K562 (cell line): Measurements from ENCODE around the gene CHSY1. TPM values are rescaled to one million over a fixed set of nuclear protein-coding genes. Genes with fewer than 3 reads are reported as not detected.

Source experiments
- CREBBP ChIP-seq: IDR thresholded peaks from one replicate; pipeline ENCODE4 v1.6.1; 2012; ENCODE audit warnings: low read depth, mild to moderate bottlenecking, control low read depth, inconsistent platforms, low read length
- CTCF ChIP-seq, 3 experiments: IDR thresholded peaks in 2 of 3; conservative IDR thresholded peaks in 1 of 3; 2 replicates each; pipeline ENCODE4 v1.5.1; 2011 to 2012; ENCODE audit warnings: low read length in 3 of 3, mild to moderate bottlenecking in 3 of 3, control low read depth in 2 of 3, improper control_type of control experiment in 1 of 3, inconsistent platforms in 1 of 3, low read depth in 1 of 3, mixed read lengths in 1 of 3, moderate library complexity in 1 of 3; ENCODE audit not compliant: insufficient read depth in 2 of 3
- ETV5 ChIP-seq: sonication (generic); formaldehyde crosslinking; IDR thresholded peaks from 2 replicates; pipeline ENCODE4 v1.4.0; 2020; ENCODE audit warnings: low read depth, mild to moderate bottlenecking, missing genetic modification reagents
- FOS ChIP-seq: IDR thresholded peaks from 3 replicates; pipeline ENCODE4 v1.6.1; 2011; ENCODE audit not compliant: insufficient read length; ENCODE audit errors: extremely low read depth
- FOXA3 ChIP-seq, 2 experiments: fragments of 450-650 bp in 1 of 2; sonication (generic) in 1 of 2; formaldehyde crosslinking; IDR thresholded peaks in 1 of 2; conservative IDR thresholded peaks in 1 of 2; 2 replicates each; pipeline versions ENCODE4 v1.4.0 to v1.8.0; 2020 to 2022; ENCODE audit warnings: mild to moderate bottlenecking in 2 of 2, missing genetic modification reagents in 1 of 2
- NR1H2 ChIP-seq: sonication (generic); formaldehyde crosslinking; IDR thresholded peaks from 2 replicates; pipeline ENCODE4 v1.4.0; 2020; ENCODE audit warnings: mild to moderate bottlenecking, missing genetic modification reagents
- SRSF1 ChIP-seq: fragments of 200-400 bp; formaldehyde crosslinking; IDR thresholded peaks from 2 replicates; pipeline ENCODE4 v1.6.1; 2017; ENCODE audit warnings: mild to moderate bottlenecking, low read depth, low read length, moderate library complexity
- TARDBP ChIP-seq: fragments of 450-650 bp; IDR thresholded peaks from 2 replicates; pipeline ENCODE4 v1.6.1; 2016
- ZEB2 ChIP-seq: fragments of 450-650 bp; IDR thresholded peaks from 2 replicates; pipeline ENCODE4 v1.6.1; 2016
- ZFP30 ChIP-seq: fragments of 250-450 bp; sonication (Bioruptor Pico); IDR thresholded peaks from 2 replicates; pipeline ENCODE4 v1.8.0; 2022; ENCODE audit warnings: moderate library complexity, mild to moderate bottlenecking, inconsistent platforms, borderline replicate concordance
- ZNF395 ChIP-seq: fragments of 200-800 bp; sonication (Bioruptor generic); IDR thresholded peaks from 2 replicates; pipeline ENCODE4 v1.6.1; 2017; ENCODE audit warnings: missing genetic modification characterization, missing compliant biosample characterization
- ZNF512 ChIP-seq: IDR thresholded peaks from 2 replicates; pipeline ENCODE4 v1.6.1; 2016; ENCODE audit warnings: missing genetic modification characterization, missing compliant biosample characterization
- ZNF586 ChIP-seq: fragments of 450-650 bp; formaldehyde crosslinking; conservative IDR thresholded peaks from 2 replicates; pipeline ENCODE4 v1.4.0; 2020; ENCODE audit warnings: mild to moderate bottlenecking, moderate library complexity
- polyA plus RNA-seq, 8 experiments: library from polyadenylated mRNA; depleted of rRNA in 4 of 8; stranded (reverse) in 5 of 8; unstranded in 3 of 8; fragments of >200 nt; fragmentation: Nextera tagmentation in 2 of 8; fragmentation: Illumina TruSeq in 1 of 8; extraction: Ambion mirVana in 2 of 8; extraction: Trizol in 1 of 8; gene quantifications; 2 replicates each; pipeline versions ENCODE4 v1.2.1 to v1.2.3, GENCODE V29; 2011 to 2014; ENCODE audit warnings: inconsistent platforms in 1 of 8, missing spikeins in 1 of 8
- total RNA-seq, 7 experiments: library from RNA; depleted of rRNA in 6 of 7; stranded (reverse); fragments of >200 nt in 6 of 7; fragmentation: Illumina TruSeq in 2 of 7; extraction: Trizol in 2 of 7; gene quantifications; 2 replicates each; pipeline versions ENCODE4 v1.2.1 to v1.2.3, GENCODE V29; 2011 to 2021; ENCODE audit warnings: low replicate concordance in 1 of 7
- TF ChIP-seq, protein P1 (sequence below): fragments of 200-800 bp; sonication (Bioruptor generic); IDR thresholded peaks from 2 replicates; pipeline ENCODE4 v1.6.1; 2017; ENCODE audit warnings: missing genetic modification characterization, missing compliant biosample characterization
- TF ChIP-seq, protein P2 (sequence below): fragments of 250-450 bp; sonication (Bioruptor Pico); IDR thresholded peaks from 2 replicates; pipeline ENCODE4 v1.8.0; 2022; ENCODE audit warnings: inconsistent platforms

Gene CHSY1
- total and polyA plus RNA-seq, 9 of the 15 experiments (the other 6 are each of a cell fraction or from before 2014, with no cell fraction given) = 7.0 to 16.4 (median 13.4) TPM

- TF ChIP-seq, protein P1, sequence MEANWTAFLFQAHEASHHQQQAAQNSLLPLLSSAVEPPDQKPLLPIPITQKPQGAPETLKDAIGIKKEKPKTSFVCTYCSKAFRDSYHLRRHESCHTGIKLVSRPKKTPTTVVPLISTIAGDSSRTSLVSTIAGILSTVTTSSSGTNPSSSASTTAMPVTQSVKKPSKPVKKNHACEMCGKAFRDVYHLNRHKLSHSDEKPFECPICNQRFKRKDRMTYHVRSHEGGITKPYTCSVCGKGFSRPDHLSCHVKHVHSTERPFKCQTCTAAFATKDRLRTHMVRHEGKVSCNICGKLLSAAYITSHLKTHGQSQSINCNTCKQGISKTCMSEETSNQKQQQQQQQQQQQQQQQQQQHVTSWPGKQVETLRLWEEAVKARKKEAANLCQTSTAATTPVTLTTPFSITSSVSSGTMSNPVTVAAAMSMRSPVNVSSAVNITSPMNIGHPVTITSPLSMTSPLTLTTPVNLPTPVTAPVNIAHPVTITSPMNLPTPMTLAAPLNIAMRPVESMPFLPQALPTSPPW (CRISPR knock-in tag) = peak; percentile 84
- TF ChIP-seq ZEB2 (peak; percentile 99), ZNF395 (CRISPR knock-in tag) (peak; percentile 75; the same call in 1 of the 2 replicates), ZNF586 (no peak), CREBBP (no peak), ZNF512 (tag) (no peak), FOXA3 (CRISPR knock-in tag; conservative IDR thresholded peaks at IDR 0.05 in 1 of 2, IDR thresholded peaks at IDR 0.05 in 1 of 2) (peak in 1 of 2 experiments; percentile 1; a peak in 1 of 4 replicates), FOS (peak; percentile 58), ETV5 (peak; percentile 89), CTCF (IDR thresholded peaks at IDR 0.05 in 2 of 3, conservative IDR thresholded peaks at IDR 0.05 in 1 of 3; ENCODE audit: insufficient read depth in 2 of 3, low read depth in 1 of 3, low read length in 3 of 3) (peak in 2 of 3 experiments; percentile 16; a peak in 1 of 6 replicates), SRSF1 (no peak), TARDBP (no peak), ZFP30 (CRISPR knock-in tag) (no peak), NR1H2 (CRISPR knock-in tag) (no peak)
- TF ChIP-seq, protein P2, sequence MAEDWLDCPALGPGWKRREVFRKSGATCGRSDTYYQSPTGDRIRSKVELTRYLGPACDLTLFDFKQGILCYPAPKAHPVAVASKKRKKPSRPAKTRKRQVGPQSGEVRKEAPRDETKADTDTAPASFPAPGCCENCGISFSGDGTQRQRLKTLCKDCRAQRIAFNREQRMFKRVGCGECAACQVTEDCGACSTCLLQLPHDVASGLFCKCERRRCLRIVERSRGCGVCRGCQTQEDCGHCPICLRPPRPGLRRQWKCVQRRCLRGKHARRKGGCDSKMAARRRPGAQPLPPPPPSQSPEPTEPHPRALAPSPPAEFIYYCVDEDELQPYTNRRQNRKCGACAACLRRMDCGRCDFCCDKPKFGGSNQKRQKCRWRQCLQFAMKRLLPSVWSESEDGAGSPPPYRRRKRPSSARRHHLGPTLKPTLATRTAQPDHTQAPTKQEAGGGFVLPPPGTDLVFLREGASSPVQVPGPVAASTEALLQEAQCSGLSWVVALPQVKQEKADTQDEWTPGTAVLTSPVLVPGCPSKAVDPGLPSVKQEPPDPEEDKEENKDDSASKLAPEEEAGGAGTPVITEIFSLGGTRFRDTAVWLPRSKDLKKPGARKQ = no peak
Measured at GRCh38 chr15:101167753-101168462, 83.9 kb downstream of the CHSY1 start (continued).
